ENCODE data around the gene TUBB6. TPM values are rescaled to one million over a fixed set of nuclear protein-coding genes. Genes with fewer than 3 reads are reported as not detected.

Gene TUBB6
- total and polyA plus RNA-seq, 12 donors = 61.9 to 602 (median 92.1) TPM

GRCh38 chr18:12361770-12362378 is 53.8 kb downstream of the TUBB6 start:
- Histone ChIP-seq H3K9me3 (no peaks in the 10 kb centered on the region), H3K4me3 (no peak overlapping the region), H3K27ac (peak overlapping the region; percentile 42 to 85 (median 80)), H3K4me1 (peaks cover 9 to 77% (median 50%) of the 10 kb centered on the region in 9 donors), H3K36me3 (peaks cover 0 to 100% (median 45%) of the 10 kb centered on the region in 9 donors), H3K27me3 (no peaks in the 10 kb centered on the region)
- 53 to 61% methylated on average over 3 of the region's 3 CpGs for WGBS, 2 donors
- peak; percentile 44 to 87 (median 75) for ATAC-seq
- no peak for TF ChIP-seq CTCF (IDR thresholded peaks at IDR 0.05)
- intact Hi-C loops (cut with DNase I) = loop anchor here in 2 of 10 donors (2.0 to 5.0 kb wide), 2 partner anchors 21 to 35 kb away; no protein-coding TSS in a partner anchor
- DNase-seq = peak; percentile 69 to 77

- peaks cover 9 to 85% (median 58%) of the 10 kb centered on the region in 9 donors for H3K4me1 ChIP-seq
- 25 to 43% methylated on average over 11 of the region's 11 CpGs for WGBS, 2 donors
These were observed 54.6 kb downstream of the TUBB6 start for GRCh38 chr18:12362473-12363174.

GRCh38 chr18:12366379-12366778 is 58.3 kb downstream of the TUBB6 start:
- Histone ChIP-seq H3K9me3 (no peaks in the 10 kb centered on the region), H3K4me1 (peaks cover 2 to 100% (median 62%) of the 10 kb centered on the region in 9 donors), H3K27ac (peak overlapping the region in 7 of 10 donors; percentile 19 to 82 (median 62)), H3K36me3 (peaks cover 0 to 96% (median 24%) of the 10 kb centered on the region in 9 donors), H3K27me3 (no peaks in the 10 kb centered on the region), H3K4me3 (no peak overlapping the region)
- DNase-seq = peak; percentile 56 to 62
- peak; percentile 54 to 80 (median 64) for ATAC-seq
- intact Hi-C loops (cut with DNase I) = no loop called here
- no peak for TF ChIP-seq CTCF (IDR thresholded peaks at IDR 0.05)
- 44 to 76% methylated on average over 8 of the region's 8 CpGs for WGBS, 2 donors

More at GRCh38 chr18:12362473-12363174, 54.6 kb downstream of the TUBB6 start:
- intact Hi-C loops (cut with DNase I) = loop anchor here in 1 of 10 donors (5.0 kb wide), 1 partner anchor 35 kb away; no protein-coding TSS in a partner anchor
- TF ChIP-seq CTCF (IDR thresholded peaks at IDR 0.05) = no peak
- H3K9me3 ChIP-seq = no peaks in the 10 kb centered on the region
- no peaks in the 10 kb centered on the region for H3K27me3 ChIP-seq
- DNase-seq (peak in 1 of 2 donors; percentile 47), ATAC-seq (peak; percentile 72 to 88 (median 84))
- H3K27ac ChIP-seq = peak overlapping the region; percentile 42 to 85 (median 80)
- H3K36me3 ChIP-seq = peaks cover 0 to 100% (median 44%) of the 10 kb centered on the region in 9 donors
- no peak overlapping the region for H3K4me3 ChIP-seq

GRCh38 chr18:12366784-12367183 is 58.7 kb downstream of the TUBB6 start:
- WGBS, 2 donors = 54 to 67% methylated on average over 5 of the region's 5 CpGs
- H3K9me3 ChIP-seq = no peaks in the 10 kb centered on the region
- no peak overlapping the region for H3K4me3 ChIP-seq
- intact Hi-C loops (cut with DNase I) = no loop called here
- peaks cover 2 to 100% (median 66%) of the 10 kb centered on the region in 9 donors for H3K4me1 ChIP-seq
- H3K27ac ChIP-seq = peak overlapping the region in 7 of 10 donors; percentile 19 to 82 (median 62)
- H3K27me3 ChIP-seq = no peaks in the 10 kb centered on the region
- ATAC-seq = no peak
- no peak for TF ChIP-seq CTCF (IDR thresholded peaks at IDR 0.05)
- peaks cover 0 to 92% (median 23%) of the 10 kb centered on the region in 9 donors for H3K36me3 ChIP-seq
- DNase-seq = no peak

Data from heart right ventricle (tissue), 16 donors.